Measurements from ENCODE around the gene TIAM2.

DNA sequence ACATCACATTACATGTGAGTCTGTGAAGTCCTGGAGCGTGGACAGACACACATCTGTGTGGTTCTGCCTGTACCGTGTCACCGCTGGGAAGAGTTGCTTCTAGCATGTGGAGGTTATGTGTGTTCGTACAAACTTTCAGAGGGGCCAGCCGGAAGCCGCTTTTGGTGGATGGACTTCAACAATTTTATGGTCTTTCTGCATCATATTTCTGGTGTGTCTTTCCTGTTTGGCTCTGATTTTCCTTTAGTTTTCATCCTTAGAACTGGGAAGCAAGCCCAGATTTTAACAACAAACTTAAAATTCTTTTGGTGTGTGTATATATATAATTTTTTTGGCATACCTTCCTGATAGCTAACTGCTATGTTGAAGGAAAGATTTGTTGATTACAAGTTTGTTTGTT lies 71.2 kb downstream of the TIAM2 start:
- TF ChIP-seq, protein P1, sequence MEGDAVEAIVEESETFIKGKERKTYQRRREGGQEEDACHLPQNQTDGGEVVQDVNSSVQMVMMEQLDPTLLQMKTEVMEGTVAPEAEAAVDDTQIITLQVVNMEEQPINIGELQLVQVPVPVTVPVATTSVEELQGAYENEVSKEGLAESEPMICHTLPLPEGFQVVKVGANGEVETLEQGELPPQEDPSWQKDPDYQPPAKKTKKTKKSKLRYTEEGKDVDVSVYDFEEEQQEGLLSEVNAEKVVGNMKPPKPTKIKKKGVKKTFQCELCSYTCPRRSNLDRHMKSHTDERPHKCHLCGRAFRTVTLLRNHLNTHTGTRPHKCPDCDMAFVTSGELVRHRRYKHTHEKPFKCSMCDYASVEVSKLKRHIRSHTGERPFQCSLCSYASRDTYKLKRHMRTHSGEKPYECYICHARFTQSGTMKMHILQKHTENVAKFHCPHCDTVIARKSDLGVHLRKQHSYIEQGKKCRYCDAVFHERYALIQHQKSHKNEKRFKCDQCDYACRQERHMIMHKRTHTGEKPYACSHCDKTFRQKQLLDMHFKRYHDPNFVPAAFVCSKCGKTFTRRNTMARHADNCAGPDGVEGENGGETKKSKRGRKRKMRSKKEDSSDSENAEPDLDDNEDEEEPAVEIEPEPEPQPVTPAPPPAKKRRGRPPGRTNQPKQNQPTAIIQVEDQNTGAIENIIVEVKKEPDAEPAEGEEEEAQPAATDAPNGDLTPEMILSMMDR (conservative IDR thresholded peaks at IDR 0.05; ENCODE audit: low read depth in 2 of 2): no peak
- no peak for TF ChIP-seq EZH2 (IDR thresholded peaks at IDR 0.05; ENCODE audit: low read depth, unreplicated experiment)
- TF ChIP-seq POLR2AphosphoS5 (IDR thresholded peaks at IDR 0.05; ENCODE audit: low read depth): no peak
- no peak for TF ChIP-seq EZH2phosphoT487 (IDR thresholded peaks at IDR 0.05; ENCODE audit: unreplicated experiment)
- no peak for TF ChIP-seq JUNB (IDR thresholded peaks at IDR 0.05; ENCODE audit: unreplicated experiment)
